Psoas muscle (tissue), 8 donors: Measurements from ENCODE around the gene UCN. TPM values are rescaled to one million over a fixed set of nuclear protein-coding genes. Genes with fewer than 3 reads are reported as not detected.
"Not testable (repeated sequence)": the region's sequence is repeated elsewhere in the genome, so short reads cannot be mapped to it uniquely, and the experiment has no call there.

Experiments used
- ATAC-seq, 4 donors: fragments of 200-7000 bp; cut with Tn5 transposase; one replicate each; pipeline ENCODE4 v1.9.1; 2020; ENCODE audit warnings: moderate library complexity in 3 of 4, mild to moderate bottlenecking in 2 of 4
- DNase-seq, 2 donors: peaks; one replicate each; pipeline ENCODE4 v3.0.0-alpha.2; 2020
- H3K27ac ChIP-seq: fragments of 200-600 bp; one replicate; pipeline ENCODE4 v1.8.0; 2022
- H3K27me3 ChIP-seq, 3 donors: fragments of 200-600 bp in 1 of 3; one replicate each; pipeline versions ENCODE4 v1.6.1 to v1.8.0; 2013 to 2022; ENCODE audit warnings: low read length in 2 of 3, mild to moderate bottlenecking in 2 of 3, moderate library complexity in 1 of 3; ENCODE audit not compliant: insufficient read depth in 3 of 3
- H3K36me3 ChIP-seq, 2 donors: fragments of 200-600 bp in 1 of 2; one replicate each; pipeline versions ENCODE4 v1.6.1 to v1.8.0; 2013 to 2022; ENCODE audit warnings: low read depth in 1 of 2, mild to moderate bottlenecking in 1 of 2, moderate library complexity in 1 of 2; ENCODE audit not compliant: insufficient read depth in 1 of 2
- H3K4me1 ChIP-seq: fragments of 200-600 bp; one replicate; pipeline ENCODE4 v1.8.0; 2022
- H3K4me3 ChIP-seq: fragments of 200-600 bp; one replicate; pipeline ENCODE4 v1.8.0; 2022; ENCODE audit warnings: mild to moderate bottlenecking
- H3K9me3 ChIP-seq: fragments of 200-600 bp; one replicate; pipeline ENCODE4 v1.8.0; 2022
- CTCF ChIP-seq: fragments of 200-600 bp; IDR thresholded peaks from one replicate; pipeline ENCODE4 v1.8.0; 2022; ENCODE audit warnings: antibody characterized with exemption
- WGBS, 3 donors: extraction: QIAGEN DNeasy Blood & Tissue Kit; methylation state at CpG; one replicate each; pipeline versions ENCODE4 v1.1.6 to v1.1.7; 2013; 5-methylcytosine and 5-hydroxymethylcytosine counted together
- intact Hi-C, 2 donors: fragments of 100-400 bp; cut with DNase I; formaldehyde crosslinking; loops; one replicate each; pipeline versions ENCODE4 v1.11.0 to v1.14.2; 2022
- polyA plus RNA-seq, 3 donors: library from polyadenylated mRNA; stranded (reverse); fragments of 200-250 nt; gene quantifications; one replicate each; pipeline ENCODE4 v1.2.3, GENCODE V29; 2013
- total RNA-seq, 4 donors: library from RNA; stranded (reverse); fragmentation: NEBNext Ultra II Directional in 2 of 4; extraction: Animal tissue kit (Norgen Biotek cat#: 25700) in 2 of 4; gene quantifications; one replicate each; pipeline versions ENCODE4 v1.2.1 to v1.2.4, GENCODE V29; 2021 to 2023
- donor health status: healthy with polysubstance abuse.
- donor health status: DM: no; HTN: no; CAD: no; lungs with moderate emphysema.
- donor health status: Bipolar disorder and iron deficiency.
- donor health status: healthy.
- donor health status: DM: yes; HTN: yes; CAD: no.
- donor health status: DM: no; HTN: no; CAD: no.
- donor health status: DM: no; HTN: no; CAD: no.
- donor health status: DM: yes; HTN: yes; CAD: no.

Gene UCN
- total and polyA plus RNA-seq, 7 donors: 0.26 to 3.6 (median 0.45) TPM; not detected in 3

- WGBS, 3 donors: 22 to 35% (median 23%) methylated on average over 25 of the region's 25 CpGs
- Histone ChIP-seq H3K9me3 (no peaks in the 10 kb centered on the region), H3K27ac (peak overlapping the region; percentile 65), H3K4me3 (peak overlapping the region; percentile 49), H3K27me3 (no peaks in the 10 kb centered on the region), H3K4me1 (peaks cover 23% of the 10 kb centered on the region), H3K36me3 (peaks cover 0 to 96% of the 10 kb centered on the region in 2 donors)
- peak; percentile 79 for TF ChIP-seq CTCF
- intact Hi-C loops: loop anchor here in 1 of 2 donors (2.0 to 10.0 kb wide), 2 partner anchors 53 to 329 kb away; partner anchors contain the start of gene MAPRE3
- DNase-seq (peak in 1 of 2 donors; percentile 62), ATAC-seq (peak; percentile 28 to 67 (median 51))
These were observed 4.9 kb downstream of the UCN start for GRCh38 chr2:27303093-27304025.

- not testable (repeated sequence) for H3K9me3 ChIP-seq, DNase-seq, H3K4me3 ChIP-seq, ATAC-seq, H3K27me3 ChIP-seq
- intact Hi-C loops: loop anchor here in 1 of 2 donors (10.0 kb wide), 1 partner anchor 326 kb away; the partner anchor contains the start of gene MAPRE3
- peaks cover 0 to 96% of the 10 kb centered on the region in 2 donors for H3K36me3 ChIP-seq
- peaks cover 46% of the 10 kb centered on the region for H3K4me1 ChIP-seq
- H3K27ac ChIP-seq: peak overlapping the region; percentile 65
- 92 to 95% (median 93%) methylated on average over 4 of the region's 4 CpGs for WGBS, 3 donors
These were observed 7.6 kb downstream of the UCN start for GRCh38 chr2:27300606-27301005.

- Histone ChIP-seq H3K4me1 (peaks cover 64% of the 10 kb centered on the region), H3K9me3 (no peaks in the 10 kb centered on the region), H3K36me3 (peaks cover 0 to 83% of the 10 kb centered on the region in 2 donors), H3K4me3 (no peak overlapping the region), H3K27me3 (no peaks in the 10 kb centered on the region), H3K27ac (peak overlapping the region; percentile 55)
- ATAC-seq: peak; percentile 11 to 34 (median 26)
- no peak for TF ChIP-seq CTCF
- DNase-seq: no peak
- intact Hi-C loops: no loop called here
- 56 to 66% (median 56%) methylated on average over 18 of the region's 18 CpGs for WGBS, 3 donors
These were observed 9.7 kb downstream of the UCN start for GRCh38 chr2:27298391-27299080.

- Histone ChIP-seq H3K27me3 (no peaks in the 10 kb centered on the region), H3K36me3 (peaks cover 0 to 73% of the 10 kb centered on the region in 2 donors), H3K4me1 (peaks cover 70% of the 10 kb centered on the region), H3K9me3 (no peaks in the 10 kb centered on the region), H3K27ac (peak overlapping the region; percentile 93), H3K4me3 (peak overlapping the region; percentile 22)
- DNase-seq (no peak), ATAC-seq (peak in 3 of 4 donors; percentile 11 to 29 (median 26))
- intact Hi-C loops: no loop called here
- TF ChIP-seq CTCF: no peak
- 57 to 81% (median 71%) methylated on average over 3 of the region's 3 CpGs for whole genome bisulfite sequencing, 3 donors
These were observed 11.1 kb downstream of the UCN start for GRCh38 chr2:27297195-27297594.

- WGBS, 3 donors: 17 to 32% (median 24%) methylated on average over 4 of the region's 4 CpGs
- Histone ChIP-seq H3K27ac (peak overlapping the region; percentile 93), H3K36me3 (peaks cover 0 to 66% of the 10 kb centered on the region in 2 donors), H3K4me3 (peak overlapping the region; percentile 11), H3K27me3 (no peaks in the 10 kb centered on the region), H3K4me1 (peaks cover 72% of the 10 kb centered on the region), H3K9me3 (no peaks in the 10 kb centered on the region)
- intact Hi-C loops: no loop called here
- no peak for ATAC-seq
- no peak for DNase-seq
- TF ChIP-seq CTCF: no peak
These were observed 11.8 kb downstream of the UCN start for GRCh38 chr2:27296481-27296880.
